Tibial nerve (tissue), 4 donors: ENCODE measurements around the gene GAS2L1. TPM values are rescaled to one million over a fixed set of nuclear protein-coding genes. Genes with fewer than 3 reads are reported as not detected.

ENCODE experiments used
- DNase-seq, 2 donors: peaks; one replicate each; pipeline ENCODE4 v3.0.0-alpha.2; 2019; ENCODE audit warnings: low spot score in 2 of 2
- H3K27ac ChIP-seq, 4 donors: fragments of 200-600 bp; sonication (generic) in 3 of 4; one replicate each; pipeline ENCODE4 v1.5.1; 2017 to 2019; ENCODE audit warnings: mild to moderate bottlenecking in 1 of 4
- H3K27me3 ChIP-seq, 2 donors: fragments of 200-600 bp; sonication (generic) in 1 of 2; one replicate each; pipeline versions ENCODE4 v1.5.1 to v1.6.0; 2017 to 2019
- H3K36me3 ChIP-seq, 3 donors: fragments of 200-600 bp; sonication (generic); one replicate each; pipeline ENCODE4 v1.5.1; 2018 to 2019
- H3K4me1 ChIP-seq, 4 donors: fragments of 200-600 bp; sonication (generic) in 3 of 4; one replicate each; pipeline ENCODE4 v1.5.1; 2017 to 2019
- H3K4me3 ChIP-seq, 4 donors: fragments of 200-600 bp; sonication (generic) in 3 of 4; one replicate each; pipeline ENCODE4 v1.5.1; 2017 to 2019; ENCODE audit warnings: mild to moderate bottlenecking in 1 of 4, moderate library complexity in 1 of 4
- H3K9me3 ChIP-seq, 4 donors: fragments of 200-600 bp; sonication (generic) in 3 of 4; one replicate each; pipeline ENCODE4 v1.5.1; 2017 to 2019
- EP300 ChIP-seq, 2 donors: sonication (generic); formaldehyde crosslinking; IDR thresholded peaks; one replicate each; pipeline ENCODE4 v1.6.1; 2017; ENCODE audit warnings: antibody characterized with exemption in 2 of 2, mild to moderate bottlenecking in 1 of 2
- POLR2A ChIP-seq, 2 donors: fragments of 450-650 bp; IDR thresholded peaks; one replicate each; pipeline ENCODE4 v1.6.1; 2017; ENCODE audit warnings: antibody characterized with exemption in 2 of 2, mild to moderate bottlenecking in 2 of 2, moderate library complexity in 2 of 2
- WGBS, 2 donors: methylation state at CpG; one replicate each; pipeline ENCODE4 v1.1.5; 2018; 5-methylcytosine and 5-hydroxymethylcytosine counted together
- total RNA-seq, 4 donors: library from RNA; depleted of rRNA; stranded (reverse); fragments of >200 nt; gene quantifications; one replicate each; pipeline ENCODE4 v1.1.0, GENCODE V29; 2016
- TF ChIP-seq, protein P1 (sequence below), 5 experiments: fragments of 200-600 bp in 3 of 5; fragments of 450-650 bp in 2 of 5; sonication (generic) in 3 of 5; IDR thresholded peaks; one replicate each; pipeline ENCODE4 v1.5.1; 2016 to 2019; ENCODE audit warnings: antibody characterized with exemption in 5 of 5, mild to moderate bottlenecking in 3 of 5, moderate library complexity in 2 of 5

The GAS2L1 gene
- 10 to 100 TPM; 30.3 to 43.5 (median 35.1) TPM for total RNA-seq

DNA sequence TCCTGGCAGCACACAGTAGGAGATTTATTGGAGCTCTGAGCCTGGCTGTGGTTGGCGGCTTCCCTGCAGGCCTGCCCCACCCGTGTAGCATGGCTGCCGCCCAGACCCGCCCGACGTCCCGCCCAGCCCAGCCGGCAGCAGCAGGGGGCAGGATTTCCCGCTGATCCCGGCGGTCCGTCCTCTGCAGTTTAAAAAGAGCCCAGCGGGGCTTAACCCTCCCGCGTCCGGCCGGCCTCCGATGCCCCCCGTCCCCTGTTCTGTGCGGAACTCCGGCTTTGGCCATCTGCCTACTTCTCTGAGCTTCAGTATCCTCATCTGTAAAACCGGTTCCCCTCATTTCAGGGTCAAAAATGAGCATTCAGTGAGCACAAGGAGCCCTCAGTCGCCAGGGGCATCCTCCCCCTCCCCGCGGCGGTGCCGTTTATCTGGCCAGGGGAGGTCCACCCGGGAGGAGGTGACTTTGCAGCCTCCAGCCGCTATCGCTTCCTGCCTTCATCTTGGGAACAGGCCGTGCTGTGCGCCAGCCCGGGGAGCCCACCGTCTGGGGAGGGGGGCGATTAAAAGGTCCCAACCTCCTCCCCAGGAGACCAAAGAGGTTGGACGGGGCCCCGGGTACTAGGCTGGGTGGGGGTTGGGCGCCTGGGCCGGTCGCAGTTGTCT is at the start of gene GAS2L1:
GAS2L1 (plus strand) TSS at position 476 of the 660 bp plus-strand sequence. CDS start 1,456 bp downstream, outside the sequence.
- Histone ChIP-seq H3K36me3 (peaks cover 0 to 6% (median 0%) of the 10 kb centered on the region in 3 donors), H3K4me3 (peak within 1 kb of the TSS; percentile 83 to 96 (median 90)), H3K27me3 (no peaks in the 10 kb centered on the region), H3K4me1 (peaks cover 0 to 65% (median 51%) of the 10 kb centered on the region in 4 donors), H3K27ac (peak within 1 kb of the TSS; percentile 89 to 94 (median 92)), H3K9me3 (no peaks in the 10 kb centered on the region)
- WGBS, 2 donors, result 1% methylated on average over 30 to 40 of the region's 40 CpGs
- peak; percentile 68 to 72 for DNase-seq
- TF ChIP-seq EP300 (IDR thresholded peaks at IDR 0.05), result peak in 1 of 2 donors; percentile 66
- TF ChIP-seq POLR2A (IDR thresholded peaks at IDR 0.05), result no peak
- TF ChIP-seq, protein P1, sequence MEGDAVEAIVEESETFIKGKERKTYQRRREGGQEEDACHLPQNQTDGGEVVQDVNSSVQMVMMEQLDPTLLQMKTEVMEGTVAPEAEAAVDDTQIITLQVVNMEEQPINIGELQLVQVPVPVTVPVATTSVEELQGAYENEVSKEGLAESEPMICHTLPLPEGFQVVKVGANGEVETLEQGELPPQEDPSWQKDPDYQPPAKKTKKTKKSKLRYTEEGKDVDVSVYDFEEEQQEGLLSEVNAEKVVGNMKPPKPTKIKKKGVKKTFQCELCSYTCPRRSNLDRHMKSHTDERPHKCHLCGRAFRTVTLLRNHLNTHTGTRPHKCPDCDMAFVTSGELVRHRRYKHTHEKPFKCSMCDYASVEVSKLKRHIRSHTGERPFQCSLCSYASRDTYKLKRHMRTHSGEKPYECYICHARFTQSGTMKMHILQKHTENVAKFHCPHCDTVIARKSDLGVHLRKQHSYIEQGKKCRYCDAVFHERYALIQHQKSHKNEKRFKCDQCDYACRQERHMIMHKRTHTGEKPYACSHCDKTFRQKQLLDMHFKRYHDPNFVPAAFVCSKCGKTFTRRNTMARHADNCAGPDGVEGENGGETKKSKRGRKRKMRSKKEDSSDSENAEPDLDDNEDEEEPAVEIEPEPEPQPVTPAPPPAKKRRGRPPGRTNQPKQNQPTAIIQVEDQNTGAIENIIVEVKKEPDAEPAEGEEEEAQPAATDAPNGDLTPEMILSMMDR (IDR thresholded peaks at IDR 0.05), result peak; percentile 67 to 89 (median 74)

DNA sequence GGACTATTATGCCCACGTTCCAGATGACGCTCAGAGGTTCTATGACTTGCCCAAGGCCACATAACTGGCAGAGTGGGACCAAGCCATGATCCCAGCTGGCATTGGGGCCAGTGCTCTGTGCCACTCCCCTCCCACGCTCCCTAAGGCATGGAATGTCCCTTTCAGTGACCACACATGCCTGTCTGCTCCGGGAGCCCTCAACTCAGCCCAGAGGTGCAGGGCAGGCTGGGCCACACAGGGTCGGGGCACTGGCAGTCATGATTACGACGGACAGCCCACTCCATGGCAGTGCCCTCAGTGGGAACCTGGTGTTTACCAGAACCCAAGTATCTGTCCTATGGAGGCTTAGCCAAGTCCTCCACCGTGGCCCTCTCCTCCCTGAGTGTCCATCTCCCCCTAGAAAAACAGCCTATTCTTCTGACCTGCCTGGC is 48.7 kb upstream of the GAS2L1 start:
- Histone ChIP-seq H3K27ac (no peak overlapping the region), H3K4me1 (no peaks in the 10 kb centered on the region), H3K9me3 (no peaks in the 10 kb centered on the region), H3K36me3 (peaks cover 0 to 29% (median 0%) of the 10 kb centered on the region in 3 donors), H3K27me3 (no peaks in the 10 kb centered on the region), H3K4me3 (no peak overlapping the region)
- TF ChIP-seq, protein P1 (IDR thresholded peaks at IDR 0.05), result no peak
- TF ChIP-seq EP300 (IDR thresholded peaks at IDR 0.05) (no peak), POLR2A (IDR thresholded peaks at IDR 0.05) (no peak)
- WGBS, 2 donors, result 51 to 65% methylated on average over 6 to 7 of the region's 8 CpGs
- DNase-seq, result no peak

GRCh38 chr22:29258407-29259252 is 47.8 kb upstream of the GAS2L1 start:
- H3K36me3 ChIP-seq, result peaks cover 0 to 31% (median 0%) of the 10 kb centered on the region in 3 donors
- H3K4me1 ChIP-seq, result no peaks in the 10 kb centered on the region
- H3K27me3 ChIP-seq, result no peaks in the 10 kb centered on the region
- no peak for DNase-seq
- H3K27ac ChIP-seq, result no peak overlapping the region
- 78 to 85% methylated on average over 11 to 14 of the region's 17 CpGs for WGBS, 2 donors
- H3K4me3 ChIP-seq, result no peak overlapping the region
- no peak for TF ChIP-seq EP300 (IDR thresholded peaks at IDR 0.05)
- no peak for TF ChIP-seq POLR2A (IDR thresholded peaks at IDR 0.05)
- TF ChIP-seq, protein P1 (IDR thresholded peaks at IDR 0.05), result no peak
- H3K9me3 ChIP-seq, result no peaks in the 10 kb centered on the region

GRCh38 chr22:29259253-29259899 is 47.1 kb upstream of the GAS2L1 start:
- no peak for DNase-seq
- Histone ChIP-seq H3K9me3 (no peaks in the 10 kb centered on the region), H3K27me3 (no peaks in the 10 kb centered on the region), H3K4me3 (no peak overlapping the region), H3K4me1 (no peaks in the 10 kb centered on the region), H3K36me3 (peaks cover 0 to 39% (median 0%) of the 10 kb centered on the region in 3 donors), H3K27ac (no peak overlapping the region)
- no peak for TF ChIP-seq POLR2A (IDR thresholded peaks at IDR 0.05)
- TF ChIP-seq, protein P1 (IDR thresholded peaks at IDR 0.05), result no peak
- no peak for TF ChIP-seq EP300 (IDR thresholded peaks at IDR 0.05)
- WGBS, 2 donors, result 75 to 83% methylated on average over 10 to 11 of the region's 11 CpGs
